GM19372 (cell line): ENCODE data around the gene OSER1.
"Not testable (repeated sequence)": the region's sequence is repeated elsewhere in the genome, so short reads cannot be mapped to it uniquely, and the experiment has no call there.

Source experiments
- ATAC-seq: cut with Tn5 transposase; IDR thresholded peaks from one replicate; pipeline ENCODE4 v1.9.1; 2021; ENCODE audit warnings: mild to moderate bottlenecking, low read depth, moderate library complexity; ENCODE audit not compliant: unreplicated experiment

The OSER1 gene

GRCh38 chr20:44204156-44204831 is 6.3 kb downstream of the OSER1 start:
- ATAC-seq = no peak

- no peak for ATAC-seq
These were observed 7.4 kb downstream of the OSER1 start for GRCh38 chr20:44203161-44203560.

- no peak for ATAC-seq
These were observed 9.6 kb downstream of the OSER1 start for GRCh38 chr20:44200983-44201382.

GRCh38 chr20:44200371-44200770 is 10.2 kb downstream of the OSER1 start:
- no peak for ATAC-seq

GRCh38 chr20:44199877-44200276 is 10.7 kb downstream of the OSER1 start:
- no peak for ATAC-seq

GRCh38 chr20:44198872-44199271 is 11.7 kb downstream of the OSER1 start:
- ATAC-seq = no peak

- ATAC-seq = no peak
These were observed 14.3 kb downstream of the OSER1 start for GRCh38 chr20:44196271-44196670.

- no peak for ATAC-seq
These were observed 15.0 kb downstream of the OSER1 start for GRCh38 chr20:44195605-44196004.

GRCh38 chr20:44193801-44194200 is 16.8 kb downstream of the OSER1 start:
- ATAC-seq = no peak

GRCh38 chr20:44191640-44192039 is 18.9 kb downstream of the OSER1 start:
- not testable (repeated sequence) for ATAC-seq

- not testable (repeated sequence) for ATAC-seq
These were observed 20.2 kb downstream of the OSER1 start for GRCh38 chr20:44190197-44190852.

GRCh38 chr20:44188752-44189151 is 21.8 kb downstream of the OSER1 start:
- no peak for ATAC-seq

GRCh38 chr20:44187772-44188709 is 22.5 kb downstream of the OSER1 start:
- no peak for ATAC-seq

- ATAC-seq = no peak
These were observed 23.4 kb downstream of the OSER1 start, which contains the start of gene JPH2 for GRCh38 chr20:44187054-44187771. TSS of gene JPH2 (minus strand) at chr20:44187188. CDS start at chr20:44186705, 483 bp downstream.

- no peak for ATAC-seq
These were observed 23.9 kb downstream of the OSER1 start for GRCh38 chr20:44186674-44187053.

- no peak for ATAC-seq
These were observed 24.4 kb downstream of the OSER1 start for GRCh38 chr20:44186201-44186600.

GRCh38 chr20:44185574-44185973 is 25.0 kb downstream of the OSER1 start:
- no peak for ATAC-seq

- no peak for ATAC-seq
These were observed 27.3 kb downstream of the OSER1 start for GRCh38 chr20:44183282-44183681.

GRCh38 chr20:44182863-44183262 is 27.7 kb downstream of the OSER1 start:
- ATAC-seq = no peak

GRCh38 chr20:44182135-44182765 is 28.3 kb downstream of the OSER1 start:
- ATAC-seq = no peak
